GM19023 (cell line): ENCODE measurements around the gene WDR87.
A peak's percentile ranks its signal among the peaks of the same experiment; 100 is the strongest.
"Not testable (repeated sequence)": the region's sequence is repeated elsewhere in the genome, so short reads cannot be mapped to it uniquely, and the experiment has no call there.

Source experiments
- ATAC-seq: cut with Tn5 transposase; IDR thresholded peaks from one replicate; pipeline ENCODE4 v1.9.1; 2021; ENCODE audit warnings: mild to moderate bottlenecking, moderate library complexity; ENCODE audit not compliant: unreplicated experiment

Gene WDR87

GRCh38 chr19:37931881-37932655, 25.7 kb upstream of the WDR87 start:
- peak; percentile 53 for ATAC-seq

GRCh38 chr19:37930416-37930815, 24.0 kb upstream of the WDR87 start:
- no peak for ATAC-seq

GRCh38 chr19:37929355-37929923, 23.0 kb upstream of the WDR87 start:
- no peak for ATAC-seq

GRCh38 chr19:37928527-37929286, 22.3 kb upstream of the WDR87 start:
- ATAC-seq, result peak; percentile 43

- no peak for ATAC-seq
Measured at GRCh38 chr19:37926711-37927110, 20.3 kb upstream of the WDR87 start.

GRCh38 chr19:37926255-37926654, 19.9 kb upstream of the WDR87 start:
- no peak for ATAC-seq

- ATAC-seq, result no peak
Measured at GRCh38 chr19:37925212-37925611, 18.8 kb upstream of the WDR87 start.

- ATAC-seq, result not testable (repeated sequence)
Measured at GRCh38 chr19:37924573-37924972, 18.2 kb upstream of the WDR87 start.

GRCh38 chr19:37920591-37921450, 14.4 kb upstream of the WDR87 start:
- ATAC-seq, result no peak

GRCh38 chr19:37914908-37915307, 8.5 kb upstream of the WDR87 start:
- ATAC-seq, result no peak

GRCh38 chr19:37909661-37910199, 3.3 kb upstream of the WDR87 start:
- no peak for ATAC-seq

- no peak for ATAC-seq
Measured at GRCh38 chr19:37907735-37908455, 1.5 kb upstream of the WDR87 start.

GRCh38 chr19:37906869-37907734, 708 bp upstream of the WDR87 start, which contains the start of gene SIPA1L3:
TSS of gene SIPA1L3 (plus strand) at chr19:37907208. CDS start at chr19:38081566, 174,358 bp downstream.
- ATAC-seq, result peak; percentile 84

- no peak for ATAC-seq
Measured at GRCh38 chr19:37903096-37903495, 3.3 kb downstream of the WDR87 start.

- no peak for ATAC-seq
Measured at GRCh38 chr19:37902668-37903067, 3.7 kb downstream of the WDR87 start.

GRCh38 chr19:37899966-37900365, 6.4 kb downstream of the WDR87 start:
- ATAC-seq, result no peak

- no peak for ATAC-seq
Measured at GRCh38 chr19:37899453-37899852, 6.9 kb downstream of the WDR87 start.

- ATAC-seq, result no peak
Measured at GRCh38 chr19:37896180-37896579, 10.2 kb downstream of the WDR87 start.
